GM19463 (cell line): Measurements from ENCODE around the gene GALNT2.

Source experiments
- ATAC-seq: cut with Tn5 transposase; IDR thresholded peaks from one replicate; pipeline ENCODE4 v1.9.1; 2021; ENCODE audit warnings: mild to moderate bottlenecking, moderate library complexity; ENCODE audit not compliant: unreplicated experiment

The GALNT2 gene

GRCh38 chr1:230090194-230090711 lies 23.2 kb downstream of the GALNT2 start:
- no peak for ATAC-seq

GRCh38 chr1:230091473-230092231 lies 24.6 kb downstream of the GALNT2 start:
- no peak for ATAC-seq

DNA sequence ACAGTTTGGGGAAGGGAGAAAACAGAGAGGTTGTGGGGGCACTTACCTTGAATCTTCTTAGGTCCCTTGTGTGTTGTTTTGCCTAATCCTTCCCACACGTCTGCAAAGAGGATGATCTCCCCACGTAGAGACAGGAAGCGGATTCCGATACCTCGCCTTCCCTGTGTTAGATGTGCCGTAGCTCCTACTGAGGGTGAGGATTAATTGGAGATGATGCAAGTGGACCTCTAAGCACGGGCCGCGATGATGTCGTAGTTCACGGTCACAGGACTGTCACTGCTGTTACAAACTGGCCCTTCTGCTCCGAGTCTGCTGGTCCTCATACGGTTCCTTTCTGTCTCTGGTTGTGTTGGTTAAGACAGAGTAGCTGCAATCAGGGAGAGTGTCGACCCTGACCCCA lies 27.7 kb downstream of the GALNT2 start:
- ATAC-seq = no peak

DNA sequence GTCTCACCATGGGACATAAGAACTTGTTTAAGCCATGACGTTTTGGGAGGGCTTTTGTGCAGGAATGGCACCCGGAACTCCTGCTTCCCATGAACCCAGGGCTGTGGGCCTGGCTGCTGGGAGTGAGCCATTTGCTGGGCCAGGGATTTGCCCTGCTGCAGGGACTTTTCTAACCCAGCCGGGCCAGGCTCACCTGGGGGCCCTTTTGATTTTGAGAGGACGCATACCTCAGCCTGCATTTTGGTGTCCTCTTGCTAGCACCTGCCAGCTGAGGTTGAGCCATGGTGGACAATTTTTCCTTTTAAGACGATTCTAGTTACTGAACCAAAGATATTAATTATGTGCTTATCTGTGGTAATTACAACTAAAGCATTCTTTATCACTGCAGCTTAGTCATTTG lies 28.9 kb downstream of the GALNT2 start:
- no peak for ATAC-seq

GRCh38 chr1:230097370-230097769 lies 30.3 kb downstream of the GALNT2 start:
- ATAC-seq = no peak

DNA sequence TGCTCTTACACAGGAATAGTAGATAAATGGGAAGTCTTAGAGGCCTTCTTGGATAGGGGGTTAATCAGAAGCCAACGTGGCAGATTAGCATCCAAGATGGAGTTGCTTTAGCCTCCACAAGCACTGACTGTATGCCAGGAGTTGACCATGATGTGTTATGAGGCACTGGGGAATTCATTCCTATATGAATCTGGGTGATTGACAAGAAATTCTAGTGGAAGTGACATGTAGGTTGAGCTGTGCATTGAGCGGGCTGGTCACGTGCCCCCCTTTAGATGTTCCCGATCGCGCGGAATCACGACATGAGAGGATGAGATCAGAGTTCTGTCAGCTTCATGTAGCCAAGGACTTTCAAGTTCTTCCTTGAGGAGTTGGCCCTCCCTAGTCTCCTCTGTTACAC lies 31.7 kb downstream of the GALNT2 start:
- ATAC-seq = no peak

- no peak for ATAC-seq
Observed at GRCh38 chr1:230099465-230099864, 32.4 kb downstream of the GALNT2 start.

DNA sequence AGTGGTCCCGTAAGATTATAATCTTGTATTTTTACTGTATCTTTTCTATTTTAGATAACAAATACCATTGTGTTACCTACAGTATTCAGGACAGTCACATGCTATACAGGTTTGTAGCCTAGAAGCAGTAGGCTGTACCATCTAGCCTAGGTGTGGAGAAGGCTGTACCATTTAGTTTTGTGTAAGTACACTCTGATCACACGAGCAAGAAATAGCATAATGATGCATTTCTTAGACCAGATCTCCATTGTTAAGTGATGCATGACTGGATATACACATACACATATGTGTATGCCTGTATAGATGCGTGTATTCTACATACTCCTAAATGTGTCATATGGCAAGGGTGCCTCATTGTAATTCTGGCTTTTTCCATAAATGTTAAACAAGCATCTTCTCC lies 33.9 kb downstream of the GALNT2 start:
- no peak for ATAC-seq

DNA sequence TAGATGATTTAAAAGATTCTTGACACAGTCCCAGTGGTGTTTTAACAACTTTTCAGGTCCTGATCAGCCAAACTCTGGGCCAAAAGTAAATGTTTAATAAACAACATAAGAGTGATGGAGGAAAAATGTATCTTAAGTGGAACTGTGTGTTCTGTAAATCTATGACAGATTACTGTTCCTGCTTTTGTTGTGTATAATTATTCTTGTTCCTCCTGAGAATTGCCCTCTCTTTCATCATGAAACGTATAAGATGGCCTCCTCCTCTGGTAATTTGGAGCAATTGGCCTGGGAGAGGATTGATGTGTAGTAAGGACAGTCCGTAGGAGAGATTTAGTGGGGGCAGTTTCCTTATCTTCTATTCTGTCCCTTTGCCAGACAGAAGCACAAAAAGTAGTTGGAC lies 34.5 kb downstream of the GALNT2 start:
- no peak for ATAC-seq

GRCh38 chr1:230102046-230102445 lies 35.0 kb downstream of the GALNT2 start:
- ATAC-seq = no peak

GRCh38 chr1:230102472-230102871 lies 35.4 kb downstream of the GALNT2 start:
- ATAC-seq = no peak

GRCh38 chr1:230103306-230104173 lies 36.5 kb downstream of the GALNT2 start:
- no peak for ATAC-seq

DNA sequence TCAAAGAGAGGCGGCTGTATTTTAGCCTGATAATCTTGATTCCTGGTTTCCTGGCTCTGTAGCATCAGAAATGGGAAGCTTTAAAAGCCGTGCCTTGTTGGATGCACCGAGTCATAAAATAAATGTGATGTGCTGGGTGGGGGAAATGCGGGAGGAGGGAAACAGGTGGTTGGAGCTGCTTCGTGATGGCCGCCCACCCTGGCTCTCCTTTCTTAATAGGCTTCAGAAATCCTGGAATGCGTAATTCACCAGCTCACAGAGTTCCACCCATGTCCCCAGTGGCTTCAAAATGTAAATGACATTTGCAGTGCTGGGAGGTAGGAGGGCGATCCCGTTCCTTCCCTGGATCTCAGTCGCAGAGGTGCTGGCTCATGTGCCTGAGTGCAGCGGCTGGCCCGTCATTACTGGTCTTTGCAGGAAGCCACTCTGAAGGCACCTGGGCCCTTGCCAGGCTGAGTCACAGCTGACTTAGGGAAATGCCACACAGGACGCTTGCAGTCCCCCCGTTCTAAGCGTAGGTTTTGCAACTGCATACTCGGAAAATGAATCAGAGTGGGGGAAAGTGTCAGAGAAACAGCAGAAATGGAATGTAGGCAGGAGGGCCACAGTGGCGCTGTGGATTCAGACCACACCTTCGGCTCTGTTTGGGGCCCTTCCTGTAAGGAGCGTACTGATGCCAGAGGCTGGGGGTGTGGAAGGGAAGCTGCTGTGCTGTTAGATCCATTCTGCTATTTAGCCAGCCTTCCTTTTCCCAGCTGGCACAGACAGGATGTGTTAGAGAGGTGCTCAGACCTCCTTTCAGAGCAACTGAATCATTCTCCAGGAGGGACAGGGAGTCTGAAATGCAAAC lies 37.6 kb downstream of the GALNT2 start:
- peak; percentile 51 for ATAC-seq

DNA sequence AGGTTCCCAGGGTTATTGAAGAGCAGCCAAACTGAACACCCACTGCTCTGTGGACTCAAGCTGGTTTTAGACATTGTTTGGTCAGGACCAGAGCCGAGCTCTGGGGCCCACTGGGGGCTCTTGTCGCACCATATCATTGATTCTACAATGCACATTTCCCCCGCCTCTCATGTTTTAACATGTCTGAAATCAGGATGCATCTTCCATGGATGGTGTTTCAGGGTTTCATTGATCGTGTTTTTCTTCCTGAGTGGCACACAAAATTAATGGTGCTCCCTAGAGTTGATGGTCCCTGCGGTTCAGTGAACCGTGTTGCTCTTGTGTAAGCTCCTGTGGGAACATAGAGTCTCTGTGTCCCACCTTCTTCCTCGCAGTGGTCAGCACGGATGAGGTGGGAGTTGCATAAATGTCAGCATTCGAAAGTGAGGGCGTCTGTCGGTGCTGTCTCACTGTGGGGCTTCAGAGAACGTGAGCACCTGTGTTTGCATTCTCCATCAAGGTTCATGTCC lies 38.3 kb downstream of the GALNT2 start:
- ATAC-seq = no peak

- ATAC-seq = peak; percentile 28
Observed at GRCh38 chr1:230105754-230106625, 39.0 kb downstream of the GALNT2 start.

GRCh38 chr1:230107941-230108340 lies 40.9 kb downstream of the GALNT2 start:
- no peak for ATAC-seq

DNA sequence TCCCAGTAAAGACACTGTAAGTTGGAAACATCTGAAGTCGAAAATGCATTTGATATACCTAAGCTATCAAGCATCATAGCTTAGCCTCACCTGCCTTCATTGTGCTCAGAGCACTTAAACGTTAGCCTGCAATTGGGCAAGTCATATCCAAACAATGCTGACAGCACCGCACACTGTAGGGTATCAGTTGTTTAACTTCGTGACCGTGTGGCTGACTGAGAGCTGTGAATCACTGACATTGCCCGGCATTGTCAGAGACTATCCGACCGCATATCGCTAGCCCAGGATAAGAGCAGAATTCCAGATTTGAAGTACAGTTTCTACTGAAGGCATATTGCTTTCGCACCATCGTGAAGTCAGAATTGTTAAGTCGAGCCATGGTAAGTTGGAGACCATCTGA lies 41.5 kb downstream of the GALNT2 start:
- no peak for ATAC-seq

GRCh38 chr1:230109066-230109465 lies 42.0 kb downstream of the GALNT2 start:
- ATAC-seq = no peak

DNA sequence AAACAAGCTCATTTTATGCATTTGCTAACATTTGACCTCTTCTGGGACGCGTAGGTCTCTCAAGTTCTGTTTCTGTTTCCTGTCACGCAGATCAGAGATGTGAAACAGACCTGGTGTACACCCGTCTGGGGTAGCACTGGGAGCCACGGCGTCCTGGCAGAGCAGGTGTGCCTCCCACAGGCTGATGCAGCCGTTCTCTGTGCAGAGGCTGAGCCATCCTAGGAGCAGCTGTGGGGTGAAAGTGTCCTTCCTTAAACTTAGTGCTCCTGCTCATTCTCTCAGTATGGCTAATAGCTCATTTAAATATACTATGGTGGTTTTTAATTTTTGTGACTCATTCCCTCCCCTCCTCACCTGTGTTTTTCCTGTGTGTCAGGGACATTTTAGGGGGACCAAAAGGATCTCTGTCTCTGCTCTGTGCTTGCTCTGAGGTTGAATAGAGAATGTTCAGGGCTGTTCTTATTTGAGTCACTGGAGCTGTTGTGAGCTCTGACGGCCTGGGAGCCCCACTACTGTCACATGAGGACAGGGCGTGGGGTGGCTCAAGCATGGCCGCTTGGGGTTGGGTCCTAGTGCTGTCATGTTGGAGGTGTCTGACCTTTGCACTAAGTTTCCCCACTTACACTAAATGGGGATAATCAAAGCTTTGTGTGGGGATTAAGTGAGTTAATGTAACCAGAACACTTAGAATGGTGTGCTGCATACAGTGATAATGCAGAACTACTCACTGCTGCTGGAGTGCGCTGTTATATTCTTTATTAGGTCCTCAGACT lies 43.0 kb downstream of the GALNT2 start:
- ATAC-seq = peak; percentile 80
